CD4-positive, alpha-beta T cell treated with Interleukin-2 at 100 ng/mL for 4 hours (primary cell): Measurements from ENCODE around the gene TMEM35B.
"Not testable (repeated sequence)": the region's sequence is repeated elsewhere in the genome, so short reads cannot be mapped to it uniquely, and the experiment has no call there.

Experiments
- DNase-seq: peaks from one replicate; pipeline ENCODE4 v3.0.0-alpha.2; 2020; ENCODE audit warnings: low spot score

Gene TMEM35B

DNA sequence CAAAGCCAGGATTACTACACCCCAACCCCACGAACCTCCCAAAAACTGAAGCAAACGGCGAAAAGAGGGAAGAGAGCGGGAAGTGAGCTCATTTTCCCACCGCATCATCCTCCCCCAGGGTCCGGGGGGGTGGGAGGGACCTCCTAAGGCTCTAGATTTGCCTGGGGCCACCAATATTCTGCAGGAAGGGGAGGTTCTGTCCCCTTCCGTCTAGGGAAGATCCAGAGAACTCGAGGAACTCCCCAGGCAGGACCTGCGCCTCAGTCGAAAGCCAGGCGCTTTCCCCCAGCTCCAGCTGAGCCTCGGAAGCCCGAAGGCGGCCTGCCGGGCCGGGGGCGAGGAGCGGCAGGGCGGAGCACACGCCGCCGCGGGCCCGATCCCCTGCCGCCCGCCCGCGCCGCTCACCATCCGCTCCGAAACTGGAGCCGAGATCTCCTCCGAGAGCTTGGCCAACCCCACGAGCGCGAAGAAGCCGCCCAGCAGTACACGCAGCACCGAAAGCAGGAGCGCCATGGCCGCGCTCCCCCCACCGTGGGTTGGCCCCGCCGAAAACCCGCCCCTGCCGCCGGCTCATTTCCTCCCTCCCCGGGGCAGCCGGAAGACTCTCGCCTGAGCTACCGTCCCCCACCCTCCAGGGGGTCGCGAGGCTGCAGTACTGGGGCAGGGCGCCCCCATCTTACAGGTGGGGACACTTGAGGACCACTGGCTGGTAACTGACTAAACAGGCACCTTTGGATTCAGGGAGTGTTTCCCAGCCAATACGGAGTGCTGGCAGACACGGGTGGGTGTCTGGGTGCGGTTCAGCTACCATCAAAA lies at the start of gene TMEM35B:
Gene TMEM35B, minus strand, starts transcription at position 555 of the 816 bp plus-strand sequence. Its CDS starts 42 bp downstream, at position 513.
- DNase-seq, result peak; percentile 76

DNA sequence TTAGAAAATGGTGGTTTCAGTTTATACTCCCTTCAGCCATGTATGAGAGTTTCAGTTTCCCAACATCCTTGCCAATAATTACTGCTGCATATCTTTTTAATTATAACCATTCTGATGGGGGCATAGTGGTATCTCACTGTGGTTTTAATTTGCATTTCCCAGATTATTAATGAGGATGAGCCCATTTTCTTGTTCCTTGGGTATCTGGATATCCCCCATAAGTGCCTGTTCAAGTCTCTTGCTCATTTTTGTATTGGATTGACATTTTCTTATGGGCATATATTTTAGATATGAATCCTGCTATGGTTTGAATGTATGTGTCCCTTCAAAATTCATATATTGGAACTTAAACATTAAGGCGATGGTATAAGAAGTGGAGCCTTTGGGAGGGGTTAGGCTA lies 48.2 kb upstream of the TMEM35B start:
- DNase-seq, result no peak

DNA sequence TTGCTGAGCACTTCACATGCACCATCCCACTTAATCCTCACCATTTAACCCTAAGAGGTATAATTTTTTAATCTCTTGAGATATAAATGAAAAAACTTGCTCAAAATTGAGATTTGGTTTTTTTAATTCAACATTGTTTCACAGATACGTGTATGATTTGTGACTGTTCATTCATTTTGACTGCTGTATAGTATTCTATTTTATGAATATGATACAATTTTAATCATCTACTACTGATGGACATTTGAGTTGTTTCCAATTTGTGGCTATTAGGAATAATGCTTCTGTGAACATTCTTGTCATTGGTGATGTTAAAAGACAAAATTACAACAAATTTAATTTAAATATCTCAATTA lies 47.2 kb upstream of the TMEM35B start:
- no peak for DNase-seq

DNA sequence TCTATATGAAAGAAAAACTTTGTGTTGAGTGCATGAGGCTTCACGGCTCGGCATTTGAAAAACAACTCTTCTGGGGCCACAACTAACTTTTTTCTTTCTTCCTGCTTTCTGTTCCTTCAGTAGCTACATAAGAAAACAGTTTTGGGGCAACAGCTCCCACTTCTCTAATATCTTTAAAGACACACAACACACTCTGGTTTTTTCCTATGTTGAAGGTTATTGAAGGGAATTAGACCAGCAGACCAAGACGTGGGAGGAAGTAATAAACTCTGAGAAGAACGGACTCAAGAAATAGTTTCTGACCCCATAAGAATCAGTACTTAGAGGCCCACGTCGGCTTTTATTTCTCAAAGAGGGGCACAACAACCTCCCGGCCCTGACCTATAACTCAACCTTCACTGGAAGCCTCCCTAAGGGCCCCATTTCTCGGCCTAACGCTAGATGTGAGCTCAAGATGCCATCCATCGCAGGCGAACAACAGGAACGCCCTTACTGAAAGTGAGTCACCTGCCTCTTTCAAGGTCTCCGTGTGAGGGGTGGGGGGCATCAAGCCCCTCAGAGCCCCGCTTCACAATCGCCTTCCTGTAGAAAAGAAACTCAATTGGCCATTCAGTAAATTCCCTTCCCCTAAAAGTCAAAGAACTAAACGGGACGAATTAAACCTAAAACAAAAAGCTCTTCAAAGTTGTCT lies 45.8 kb upstream of the TMEM35B start:
- DNase-seq, result peak; percentile 54

- DNase-seq, result no peak
These were observed 45.2 kb upstream of the TMEM35B start for GRCh38 chr1:35030338-35030737.

DNA sequence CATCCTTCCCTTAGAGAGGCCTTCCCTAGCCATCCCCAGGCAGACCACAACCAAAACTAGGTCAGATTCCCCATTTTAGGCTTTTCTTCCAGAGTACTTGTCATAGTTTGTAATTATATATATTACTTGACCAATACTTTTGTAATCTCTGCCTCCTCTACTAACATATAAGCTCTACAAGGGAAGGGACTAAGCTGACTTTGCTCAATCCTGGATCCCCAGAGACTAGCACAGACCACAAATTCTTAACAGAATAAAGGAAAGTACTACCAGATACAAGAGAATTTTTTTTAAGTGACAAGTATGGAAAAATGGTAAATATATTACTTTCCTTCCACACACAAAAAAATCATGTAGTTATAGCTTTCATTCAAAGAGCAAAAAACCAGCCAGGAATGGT lies 44.6 kb upstream of the TMEM35B start:
- no peak for DNase-seq

DNA sequence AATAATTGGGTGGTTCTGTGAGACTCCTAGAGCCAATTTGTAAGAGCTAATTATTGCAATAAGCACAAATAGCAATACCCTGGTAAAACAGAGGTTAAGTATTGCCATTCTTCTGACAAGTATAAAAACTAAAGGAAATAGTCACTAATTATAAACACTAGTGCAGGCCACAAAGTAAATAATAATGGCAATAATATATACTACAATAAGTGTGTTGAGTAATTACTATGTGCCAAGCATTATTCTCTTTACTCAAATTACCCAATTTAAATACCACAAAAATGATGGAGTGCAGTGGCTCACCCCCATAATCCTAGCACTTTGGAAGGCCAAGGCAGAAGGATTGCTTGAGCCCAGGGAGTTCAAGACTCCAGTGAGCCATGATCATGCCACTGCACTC lies 31.3 kb upstream of the TMEM35B start:
- DNase-seq, result no peak

DNA sequence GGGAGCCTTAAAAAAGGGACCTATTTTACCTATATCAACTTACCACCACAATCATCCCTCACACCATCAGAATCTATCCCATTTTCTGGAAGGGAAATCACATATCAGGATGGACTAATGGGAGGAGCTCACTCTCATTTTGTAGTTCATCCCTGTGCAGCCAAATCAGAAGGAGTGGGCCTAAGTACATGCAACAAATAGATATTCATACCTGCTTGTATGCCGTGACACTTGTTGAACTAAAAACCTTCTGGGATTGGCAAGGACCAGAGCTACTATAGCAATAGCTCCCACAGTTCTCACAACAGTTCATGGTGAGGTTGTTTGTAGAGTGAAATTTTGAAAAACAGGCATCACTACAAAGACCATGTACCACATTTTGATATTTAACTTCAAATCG lies 29.3 kb upstream of the TMEM35B start:
- no peak for DNase-seq

GRCh38 chr1:35005711-35006110 lies 20.6 kb upstream of the TMEM35B start:
- no peak for DNase-seq

GRCh38 chr1:35001743-35002142 lies 16.6 kb upstream of the TMEM35B start:
- no peak for DNase-seq

DNA sequence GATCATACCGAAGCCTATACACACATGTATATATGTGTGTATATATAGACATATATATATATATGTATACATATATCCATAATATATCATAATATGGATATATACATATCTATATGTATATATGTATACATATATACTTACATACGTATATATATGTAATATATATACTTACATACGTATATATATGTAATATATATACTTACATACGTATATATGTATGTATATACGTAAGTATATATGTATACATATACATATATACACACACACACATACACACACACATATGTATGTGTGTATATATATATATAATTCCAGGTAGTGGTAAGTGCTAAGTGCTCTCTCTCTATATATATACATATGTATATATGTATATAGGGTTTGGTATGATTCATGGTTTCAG lies 9.7 kb upstream of the TMEM35B start:
- DNase-seq, result no peak

DNA sequence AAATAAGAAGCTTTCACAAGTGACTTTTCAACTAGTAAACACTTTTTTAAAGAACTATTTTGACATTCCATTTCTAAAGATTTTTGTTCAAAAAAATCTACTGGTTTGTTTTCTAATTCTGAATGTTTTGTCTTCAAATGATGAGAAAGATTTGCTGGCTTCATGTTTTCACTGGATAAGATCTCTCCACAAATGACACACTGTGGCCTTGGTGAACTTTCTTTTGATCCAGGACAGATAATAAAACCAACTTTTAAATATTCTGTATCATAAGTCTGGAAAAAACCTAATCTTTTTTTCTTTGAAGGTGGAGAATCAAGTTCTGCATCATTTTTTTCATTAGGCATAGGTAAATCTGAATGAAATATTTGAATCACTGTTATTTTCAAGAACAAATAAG lies 3.4 kb upstream of the TMEM35B start:
- no peak for DNase-seq

DNA sequence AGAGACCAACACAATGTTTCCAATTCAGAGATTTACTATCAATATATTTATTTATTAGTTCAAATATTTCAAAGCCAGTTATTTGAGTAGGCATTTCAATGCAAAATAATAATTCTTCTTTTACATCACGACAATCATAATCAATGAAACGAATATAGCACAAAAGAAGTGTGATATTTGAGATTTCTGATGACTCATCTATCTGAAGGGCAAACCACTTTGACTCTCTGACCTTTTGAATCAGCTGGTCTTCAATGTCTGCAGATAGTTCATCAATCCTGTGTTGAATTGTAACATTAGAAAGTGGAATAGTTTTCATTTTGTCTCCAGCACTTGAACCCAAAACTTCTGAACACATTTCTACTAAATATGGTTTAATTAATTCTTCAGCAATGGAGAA lies 3.0 kb upstream of the TMEM35B start:
- DNase-seq, result no peak

GRCh38 chr1:34987018-34987417 lies 1.9 kb upstream of the TMEM35B start:
- no peak for DNase-seq

DNA sequence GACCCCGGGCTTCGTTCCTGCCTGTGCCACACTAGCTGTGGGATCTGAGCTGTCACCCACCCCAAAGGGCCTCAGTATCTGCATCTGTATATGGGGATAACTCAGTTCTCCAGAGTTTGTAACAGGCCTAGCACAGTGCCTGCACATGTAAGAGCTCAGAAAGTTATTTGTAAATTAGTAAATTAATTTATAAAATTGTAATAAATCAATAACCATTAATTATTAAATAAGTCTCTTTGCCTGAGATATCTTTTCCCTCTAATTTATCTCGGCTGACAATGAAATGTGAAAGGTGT lies 410 bp upstream of the TMEM35B start:
- DNase-seq, result not testable (repeated sequence)

DNA sequence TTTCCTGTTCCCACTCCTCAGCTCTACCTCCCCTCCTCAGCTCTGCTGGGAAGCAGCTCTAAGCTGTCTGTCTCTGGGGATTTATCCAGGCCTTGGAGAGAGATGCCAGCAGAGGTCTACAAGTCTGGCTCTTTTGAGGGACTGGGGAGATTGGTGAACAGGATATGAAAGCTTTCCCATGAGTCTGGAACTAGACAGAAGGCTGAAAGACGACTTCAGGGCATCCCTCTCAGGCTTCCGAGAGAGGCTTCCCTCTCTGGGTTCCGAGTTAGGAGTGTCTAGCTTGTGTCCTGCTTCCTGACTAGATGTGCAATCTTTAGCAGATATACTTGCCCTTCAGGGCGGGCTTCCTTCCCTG lies 733 bp downstream of the TMEM35B start:
- no peak for DNase-seq

GRCh38 chr1:34983700-34984355 lies 1.3 kb downstream of the TMEM35B start:
- no peak for DNase-seq

DNA sequence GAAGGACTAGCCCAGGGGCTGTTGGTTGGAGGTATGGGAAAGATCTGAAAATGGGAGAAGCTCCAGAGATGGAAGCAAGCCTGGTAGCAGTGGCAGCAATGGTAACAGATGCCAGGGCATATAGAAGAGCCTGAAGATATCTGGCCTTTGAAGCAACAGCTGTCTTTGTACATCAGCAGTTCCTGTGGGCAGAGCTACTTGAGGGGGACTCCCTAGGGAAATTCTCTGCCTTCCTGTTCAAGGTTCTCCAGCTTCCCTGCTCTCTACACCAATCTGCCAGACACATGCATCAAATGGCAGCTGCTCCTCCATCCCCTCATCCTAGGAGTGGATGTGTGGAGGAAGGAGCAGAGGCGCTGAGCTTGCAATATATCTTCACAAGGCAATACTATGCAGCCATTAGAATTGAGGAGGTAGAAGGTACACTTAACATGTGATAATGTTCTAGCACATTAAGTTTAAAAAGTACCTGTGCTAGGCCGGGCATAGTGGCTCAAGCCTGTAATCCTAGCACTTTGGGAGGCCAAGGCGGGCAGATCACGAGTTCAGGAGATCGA lies 2.2 kb downstream of the TMEM35B start:
- no peak for DNase-seq

GRCh38 chr1:34980715-34981114 lies 4.4 kb downstream of the TMEM35B start:
- DNase-seq, result no peak

DNA sequence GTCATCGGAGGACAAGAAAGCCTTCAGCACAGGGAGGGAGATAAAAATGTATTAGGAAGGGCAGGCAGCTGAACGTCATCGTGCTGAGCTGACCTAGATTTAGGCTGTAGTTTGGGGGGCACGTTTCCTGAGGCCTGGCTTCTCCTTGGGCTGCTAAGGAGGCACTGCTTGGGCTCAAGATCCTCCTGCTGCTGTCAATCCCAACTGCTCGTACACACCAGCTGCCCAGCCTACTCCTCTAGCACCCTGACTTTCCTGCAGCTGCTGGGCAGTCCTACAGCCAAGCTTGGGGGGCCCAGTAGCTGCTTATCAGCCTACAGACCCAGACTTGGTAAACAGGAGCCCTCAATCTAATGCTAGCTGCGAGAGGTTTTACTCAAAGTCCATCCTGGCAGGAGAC lies 6.2 kb downstream of the TMEM35B start:
- no peak for DNase-seq

- no peak for DNase-seq
These were observed 7.3 kb downstream of the TMEM35B start for GRCh38 chr1:34977858-34978257.

DNA sequence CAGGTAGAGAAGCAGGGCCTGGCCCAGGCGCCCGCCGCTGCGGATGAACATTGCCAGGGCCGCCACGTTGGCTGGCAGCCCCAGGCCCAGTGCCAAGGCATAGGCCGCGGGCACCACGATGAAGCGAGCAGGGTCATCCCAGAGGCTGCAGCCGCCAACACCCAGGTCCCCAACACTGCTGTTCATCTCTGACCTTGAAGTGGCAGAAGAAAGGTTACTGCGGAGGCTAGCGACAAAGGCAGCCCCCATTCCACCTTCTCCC lies 8.0 kb downstream of the TMEM35B start:
- DNase-seq, result no peak

- no peak for DNase-seq
These were observed 8.6 kb downstream of the TMEM35B start for GRCh38 chr1:34976384-34977209.
